M059J (cell line): ENCODE measurements around the gene SEMA3A. TPM values are rescaled to one million over a fixed set of nuclear protein-coding genes. Genes with fewer than 3 reads are reported as not detected.
"Not testable (repeated sequence)": the region's sequence is repeated elsewhere in the genome, so short reads cannot be mapped to it uniquely, and the experiment has no call there.

ENCODE experiments used
- DNase-seq: peaks from one replicate; pipeline ENCODE4 v3.0.0-alpha.2; 2012; ENCODE audit warnings: low read depth
- total RNA-seq: library from RNA; depleted of rRNA; stranded (reverse); fragments of >200 nt; shearing (Covaris generic); gene quantifications from 2 replicates; pipeline ENCODE4 v1.2.3, GENCODE V29; 2014

Gene SEMA3A
- total RNA-seq, 1 experiment from 2014 or later = 20.1 TPM

- no peak for DNase-seq
These were observed 39.4 kb downstream of the SEMA3A start for GRCh38 chr7:84154991-84155781.

- DNase-seq = no peak
These were observed 41.6 kb downstream of the SEMA3A start for GRCh38 chr7:84152995-84153394.

- DNase-seq = not testable (repeated sequence)
These were observed 44.2 kb downstream of the SEMA3A start for GRCh38 chr7:84150370-84150769.

GRCh38 chr7:84149573-84149972 lies 45.0 kb downstream of the SEMA3A start:
- peak; percentile 5 for DNase-seq

GRCh38 chr7:84145892-84146291 lies 48.7 kb downstream of the SEMA3A start:
- DNase-seq = no peak

GRCh38 chr7:84144935-84145334 lies 49.7 kb downstream of the SEMA3A start:
- DNase-seq = no peak

- no peak for DNase-seq
These were observed 50.1 kb downstream of the SEMA3A start for GRCh38 chr7:84144480-84144879.

- no peak for DNase-seq
These were observed 51.9 kb downstream of the SEMA3A start for GRCh38 chr7:84142726-84143125.

GRCh38 chr7:84139986-84140729 lies 54.4 kb downstream of the SEMA3A start:
- no peak for DNase-seq

- no peak for DNase-seq
These were observed 56.2 kb downstream of the SEMA3A start for GRCh38 chr7:84138411-84138810.

- DNase-seq = no peak
These were observed 56.8 kb downstream of the SEMA3A start for GRCh38 chr7:84137812-84138211.

- DNase-seq = no peak
These were observed 57.8 kb downstream of the SEMA3A start for GRCh38 chr7:84136809-84137208.

GRCh38 chr7:84136336-84136735 lies 58.3 kb downstream of the SEMA3A start:
- DNase-seq = no peak

- no peak for DNase-seq
These were observed 60.4 kb downstream of the SEMA3A start for GRCh38 chr7:84134169-84134568.

GRCh38 chr7:84125654-84126053 lies 68.9 kb downstream of the SEMA3A start:
- no peak for DNase-seq

GRCh38 chr7:84123965-84124547 lies 70.5 kb downstream of the SEMA3A start:
- peak; percentile 84 for DNase-seq

- DNase-seq = no peak
These were observed 71.8 kb downstream of the SEMA3A start for GRCh38 chr7:84122582-84123360.

GRCh38 chr7:84117304-84117703 lies 77.3 kb downstream of the SEMA3A start:
- no peak for DNase-seq

- DNase-seq = no peak
These were observed 80.4 kb downstream of the SEMA3A start for GRCh38 chr7:84113906-84114850.

GRCh38 chr7:84113286-84113685 lies 81.3 kb downstream of the SEMA3A start:
- DNase-seq = no peak

- DNase-seq = peak; percentile 51
These were observed 81.8 kb downstream of the SEMA3A start for GRCh38 chr7:84112771-84113170.
